K562 (cell line): ENCODE results near the gene PYROXD2. TPM values are rescaled to one million over a fixed set of nuclear protein-coding genes. Genes with fewer than 3 reads are reported as not detected.

Source experiments
- BCOR ChIP-seq: fragments of 450-650 bp; IDR thresholded peaks from 2 replicates; pipeline ENCODE4 v1.6.1; 2016
- MBD2 ChIP-seq: sonication (generic); IDR thresholded peaks from 2 replicates; pipeline ENCODE4 v1.6.1; 2016; ENCODE audit warnings: low read depth, borderline replicate concordance
- MXI1 ChIP-seq: IDR thresholded peaks from 2 replicates; pipeline ENCODE4 v1.6.1; 2011; ENCODE audit warnings: low read depth, mild to moderate bottlenecking, improper control_type of control experiment, low read length
- POLR2AphosphoS5 ChIP-seq: IDR thresholded peaks from 2 replicates; pipeline ENCODE4 v1.6.1; 2011; ENCODE audit warnings: mild to moderate bottlenecking, low read depth, low read length, moderate library complexity; ENCODE audit not compliant: control insufficient read depth, insufficient read depth
- ZNF146 ChIP-seq: IDR thresholded peaks from one replicate; pipeline ENCODE4 v1.6.1; 2018; ENCODE audit warnings: missing compliant biosample characterization; ENCODE audit not compliant: unreplicated experiment
- ZNF212 ChIP-seq: fragments of 450-650 bp; formaldehyde crosslinking; IDR thresholded peaks from 2 replicates; pipeline ENCODE4 v1.4.0; 2020; ENCODE audit warnings: mild to moderate bottlenecking
- ZNF217 ChIP-seq: sonication (generic); formaldehyde crosslinking; IDR thresholded peaks from 2 replicates; pipeline ENCODE4 v1.8.0; 2022; ENCODE audit warnings: mild to moderate bottlenecking, missing genetic modification reagents
- ZNF583 ChIP-seq: fragments of 250-450 bp; sonication (Bioruptor Pico); IDR thresholded peaks from 2 replicates; pipeline ENCODE4 v1.4.0; 2020
- polyA plus RNA-seq, 8 experiments: library from polyadenylated mRNA; depleted of rRNA in 4 of 8; stranded (reverse) in 5 of 8; unstranded in 3 of 8; fragments of >200 nt; fragmentation: Nextera tagmentation in 2 of 8; fragmentation: Illumina TruSeq in 1 of 8; extraction: Ambion mirVana in 2 of 8; extraction: Trizol in 1 of 8; gene quantifications; 2 replicates each; pipeline versions ENCODE4 v1.2.1 to v1.2.3, GENCODE V29; 2011 to 2014; ENCODE audit warnings: inconsistent platforms in 1 of 8, missing spikeins in 1 of 8
- total RNA-seq, 7 experiments: library from RNA; depleted of rRNA in 6 of 7; stranded (reverse); fragments of >200 nt in 6 of 7; fragmentation: Illumina TruSeq in 2 of 7; extraction: Trizol in 2 of 7; gene quantifications; 2 replicates each; pipeline versions ENCODE4 v1.2.1 to v1.2.3, GENCODE V29; 2011 to 2021; ENCODE audit warnings: low replicate concordance in 1 of 7
- TF ChIP-seq, protein P1 (sequence below): sonication (generic); formaldehyde crosslinking; IDR thresholded peaks from 2 replicates; pipeline ENCODE4 v1.4.0; 2020; ENCODE audit warnings: mild to moderate bottlenecking, missing genetic modification reagents
- TF ChIP-seq, protein P2 (sequence below): fragments of 150-350 bp; IDR thresholded peaks from 2 replicates; pipeline ENCODE4 v1.6.1; 2014; ENCODE audit warnings: low read depth, mild to moderate bottlenecking, low read length, borderline replicate concordance
- TF ChIP-seq, protein P3 (sequence below): IDR thresholded peaks from 2 replicates; pipeline ENCODE4 v1.6.1; 2016; ENCODE audit warnings: missing genetic modification characterization, missing compliant biosample characterization
- TF ChIP-seq, protein P4 (sequence below): IDR thresholded peaks from 3 replicates; pipeline ENCODE4 v1.6.1; 2011; ENCODE audit warnings: borderline replicate concordance, mild to moderate bottlenecking; ENCODE audit not compliant: insufficient read length, insufficient read depth
- TF ChIP-seq, protein P5 (sequence below): sonication (generic); formaldehyde crosslinking; IDR thresholded peaks from 2 replicates; pipeline ENCODE4 v1.8.1; 2023; ENCODE audit warnings: mild to moderate bottlenecking, missing genetic modification reagents, moderate library complexity
- TF ChIP-seq, protein P6 (sequence below): fragments of 450-650 bp; IDR thresholded peaks from 2 replicates; pipeline ENCODE4 v1.6.1; 2014; ENCODE audit warnings: low read depth, mild to moderate bottlenecking, moderate library complexity, borderline replicate concordance
- TF ChIP-seq, protein P7 (sequence below): sonication (generic); formaldehyde crosslinking; IDR thresholded peaks from 2 replicates; pipeline ENCODE4 v1.8.1; 2022; ENCODE audit warnings: missing genetic modification reagents

PYROXD2 gene
- total and polyA plus RNA-seq, 9 of the 15 experiments (the other 6 are each of a cell fraction or from before 2014, with no cell fraction given) = 0.14 to 1.4 (median 0.58) TPM

DNA sequence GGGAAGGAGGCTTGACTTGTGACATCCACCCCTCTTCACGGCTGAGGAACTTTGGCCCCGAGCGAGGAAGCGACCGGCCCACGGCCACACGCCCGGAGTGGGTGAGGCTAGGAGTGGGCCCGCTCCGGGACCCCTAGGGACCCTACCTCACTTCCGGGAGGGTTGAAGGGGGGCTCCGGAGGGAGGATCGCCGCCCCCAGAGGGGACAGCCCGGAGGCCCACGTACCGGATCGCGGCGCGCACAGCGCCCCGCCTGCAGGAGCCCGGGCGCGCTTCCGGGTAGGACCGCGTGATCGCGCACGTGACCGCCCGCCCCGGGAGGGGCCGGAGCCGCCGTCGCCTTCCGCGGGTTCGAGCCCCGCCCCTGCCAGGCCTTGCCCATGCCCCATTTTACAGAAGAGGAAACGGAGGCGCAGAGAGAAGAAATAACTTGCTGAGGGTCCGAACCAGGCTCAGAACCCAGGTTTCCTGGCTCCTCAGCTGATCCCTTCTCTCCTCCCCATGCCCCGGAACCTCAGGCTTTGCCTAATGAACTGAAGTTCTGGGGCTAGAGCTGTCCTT is 31.8 kb upstream of the PYROXD2 start, which contains the start of gene HPS1 (continued):
- TF ChIP-seq, protein P1, sequence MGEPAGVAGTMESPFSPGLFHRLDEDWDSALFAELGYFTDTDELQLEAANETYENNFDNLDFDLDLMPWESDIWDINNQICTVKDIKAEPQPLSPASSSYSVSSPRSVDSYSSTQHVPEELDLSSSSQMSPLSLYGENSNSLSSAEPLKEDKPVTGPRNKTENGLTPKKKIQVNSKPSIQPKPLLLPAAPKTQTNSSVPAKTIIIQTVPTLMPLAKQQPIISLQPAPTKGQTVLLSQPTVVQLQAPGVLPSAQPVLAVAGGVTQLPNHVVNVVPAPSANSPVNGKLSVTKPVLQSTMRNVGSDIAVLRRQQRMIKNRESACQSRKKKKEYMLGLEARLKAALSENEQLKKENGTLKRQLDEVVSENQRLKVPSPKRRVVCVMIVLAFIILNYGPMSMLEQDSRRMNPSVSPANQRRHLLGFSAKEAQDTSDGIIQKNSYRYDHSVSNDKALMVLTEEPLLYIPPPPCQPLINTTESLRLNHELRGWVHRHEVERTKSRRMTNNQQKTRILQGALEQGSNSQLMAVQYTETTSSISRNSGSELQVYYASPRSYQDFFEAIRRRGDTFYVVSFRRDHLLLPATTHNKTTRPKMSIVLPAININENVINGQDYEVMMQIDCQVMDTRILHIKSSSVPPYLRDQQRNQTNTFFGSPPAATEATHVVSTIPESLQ (CRISPR knock-in tag) = no peak
- TF ChIP-seq, protein P2, sequence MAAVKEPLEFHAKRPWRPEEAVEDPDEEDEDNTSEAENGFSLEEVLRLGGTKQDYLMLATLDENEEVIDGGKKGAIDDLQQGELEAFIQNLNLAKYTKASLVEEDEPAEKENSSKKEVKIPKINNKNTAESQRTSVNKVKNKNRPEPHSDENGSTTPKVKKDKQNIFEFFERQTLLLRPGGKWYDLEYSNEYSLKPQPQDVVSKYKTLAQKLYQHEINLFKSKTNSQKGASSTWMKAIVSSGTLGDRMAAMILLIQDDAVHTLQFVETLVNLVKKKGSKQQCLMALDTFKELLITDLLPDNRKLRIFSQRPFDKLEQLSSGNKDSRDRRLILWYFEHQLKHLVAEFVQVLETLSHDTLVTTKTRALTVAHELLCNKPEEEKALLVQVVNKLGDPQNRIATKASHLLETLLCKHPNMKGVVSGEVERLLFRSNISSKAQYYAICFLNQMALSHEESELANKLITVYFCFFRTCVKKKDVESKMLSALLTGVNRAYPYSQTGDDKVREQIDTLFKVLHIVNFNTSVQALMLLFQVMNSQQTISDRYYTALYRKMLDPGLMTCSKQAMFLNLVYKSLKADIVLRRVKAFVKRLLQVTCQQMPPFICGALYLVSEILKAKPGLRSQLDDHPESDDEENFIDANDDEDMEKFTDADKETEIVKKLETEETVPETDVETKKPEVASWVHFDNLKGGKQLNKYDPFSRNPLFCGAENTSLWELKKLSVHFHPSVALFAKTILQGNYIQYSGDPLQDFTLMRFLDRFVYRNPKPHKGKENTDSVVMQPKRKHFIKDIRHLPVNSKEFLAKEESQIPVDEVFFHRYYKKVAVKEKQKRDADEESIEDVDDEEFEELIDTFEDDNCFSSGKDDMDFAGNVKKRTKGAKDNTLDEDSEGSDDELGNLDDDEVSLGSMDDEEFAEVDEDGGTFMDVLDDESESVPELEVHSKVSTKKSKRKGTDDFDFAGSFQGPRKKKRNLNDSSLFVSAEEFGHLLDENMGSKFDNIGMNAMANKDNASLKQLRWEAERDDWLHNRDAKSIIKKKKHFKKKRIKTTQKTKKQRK = no peak
- TF ChIP-seq POLR2AphosphoS5 = no peak
- TF ChIP-seq, protein P3, sequence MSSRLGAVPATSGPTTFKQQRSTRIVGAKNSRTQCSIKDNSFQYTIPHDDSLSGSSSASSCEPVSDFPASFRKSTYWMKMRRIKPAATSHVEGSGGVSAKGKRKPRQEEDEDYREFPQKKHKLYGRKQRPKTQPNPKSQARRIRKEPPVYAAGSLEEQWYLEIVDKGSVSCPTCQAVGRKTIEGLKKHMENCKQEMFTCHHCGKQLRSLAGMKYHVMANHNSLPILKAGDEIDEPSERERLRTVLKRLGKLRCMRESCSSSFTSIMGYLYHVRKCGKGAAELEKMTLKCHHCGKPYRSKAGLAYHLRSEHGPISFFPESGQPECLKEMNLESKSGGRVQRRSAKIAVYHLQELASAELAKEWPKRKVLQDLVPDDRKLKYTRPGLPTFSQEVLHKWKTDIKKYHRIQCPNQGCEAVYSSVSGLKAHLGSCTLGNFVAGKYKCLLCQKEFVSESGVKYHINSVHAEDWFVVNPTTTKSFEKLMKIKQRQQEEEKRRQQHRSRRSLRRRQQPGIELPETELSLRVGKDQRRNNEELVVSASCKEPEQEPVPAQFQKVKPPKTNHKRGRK (tag) = no peak
- no peak for TF ChIP-seq MXI1
- TF ChIP-seq, protein P4, sequence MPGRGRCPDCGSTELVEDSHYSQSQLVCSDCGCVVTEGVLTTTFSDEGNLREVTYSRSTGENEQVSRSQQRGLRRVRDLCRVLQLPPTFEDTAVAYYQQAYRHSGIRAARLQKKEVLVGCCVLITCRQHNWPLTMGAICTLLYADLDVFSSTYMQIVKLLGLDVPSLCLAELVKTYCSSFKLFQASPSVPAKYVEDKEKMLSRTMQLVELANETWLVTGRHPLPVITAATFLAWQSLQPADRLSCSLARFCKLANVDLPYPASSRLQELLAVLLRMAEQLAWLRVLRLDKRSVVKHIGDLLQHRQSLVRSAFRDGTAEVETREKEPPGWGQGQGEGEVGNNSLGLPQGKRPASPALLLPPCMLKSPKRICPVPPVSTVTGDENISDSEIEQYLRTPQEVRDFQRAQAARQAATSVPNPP = no peak
- TF ChIP-seq BCOR = peak; percentile 85
- TF ChIP-seq, protein P5, sequence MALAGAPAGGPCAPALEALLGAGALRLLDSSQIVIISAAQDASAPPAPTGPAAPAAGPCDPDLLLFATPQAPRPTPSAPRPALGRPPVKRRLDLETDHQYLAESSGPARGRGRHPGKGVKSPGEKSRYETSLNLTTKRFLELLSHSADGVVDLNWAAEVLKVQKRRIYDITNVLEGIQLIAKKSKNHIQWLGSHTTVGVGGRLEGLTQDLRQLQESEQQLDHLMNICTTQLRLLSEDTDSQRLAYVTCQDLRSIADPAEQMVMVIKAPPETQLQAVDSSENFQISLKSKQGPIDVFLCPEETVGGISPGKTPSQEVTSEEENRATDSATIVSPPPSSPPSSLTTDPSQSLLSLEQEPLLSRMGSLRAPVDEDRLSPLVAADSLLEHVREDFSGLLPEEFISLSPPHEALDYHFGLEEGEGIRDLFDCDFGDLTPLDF (CRISPR knock-in tag) = no peak
- no peak for TF ChIP-seq ZNF583 (CRISPR knock-in tag)
- no peak for TF ChIP-seq ZNF146
- TF ChIP-seq, protein P6, sequence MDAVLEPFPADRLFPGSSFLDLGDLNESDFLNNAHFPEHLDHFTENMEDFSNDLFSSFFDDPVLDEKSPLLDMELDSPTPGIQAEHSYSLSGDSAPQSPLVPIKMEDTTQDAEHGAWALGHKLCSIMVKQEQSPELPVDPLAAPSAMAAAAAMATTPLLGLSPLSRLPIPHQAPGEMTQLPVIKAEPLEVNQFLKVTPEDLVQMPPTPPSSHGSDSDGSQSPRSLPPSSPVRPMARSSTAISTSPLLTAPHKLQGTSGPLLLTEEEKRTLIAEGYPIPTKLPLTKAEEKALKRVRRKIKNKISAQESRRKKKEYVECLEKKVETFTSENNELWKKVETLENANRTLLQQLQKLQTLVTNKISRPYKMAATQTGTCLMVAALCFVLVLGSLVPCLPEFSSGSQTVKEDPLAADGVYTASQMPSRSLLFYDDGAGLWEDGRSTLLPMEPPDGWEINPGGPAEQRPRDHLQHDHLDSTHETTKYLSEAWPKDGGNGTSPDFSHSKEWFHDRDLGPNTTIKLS = no peak
- TF ChIP-seq ZNF217 (CRISPR knock-in tag) = no peak
- TF ChIP-seq, protein P7, sequence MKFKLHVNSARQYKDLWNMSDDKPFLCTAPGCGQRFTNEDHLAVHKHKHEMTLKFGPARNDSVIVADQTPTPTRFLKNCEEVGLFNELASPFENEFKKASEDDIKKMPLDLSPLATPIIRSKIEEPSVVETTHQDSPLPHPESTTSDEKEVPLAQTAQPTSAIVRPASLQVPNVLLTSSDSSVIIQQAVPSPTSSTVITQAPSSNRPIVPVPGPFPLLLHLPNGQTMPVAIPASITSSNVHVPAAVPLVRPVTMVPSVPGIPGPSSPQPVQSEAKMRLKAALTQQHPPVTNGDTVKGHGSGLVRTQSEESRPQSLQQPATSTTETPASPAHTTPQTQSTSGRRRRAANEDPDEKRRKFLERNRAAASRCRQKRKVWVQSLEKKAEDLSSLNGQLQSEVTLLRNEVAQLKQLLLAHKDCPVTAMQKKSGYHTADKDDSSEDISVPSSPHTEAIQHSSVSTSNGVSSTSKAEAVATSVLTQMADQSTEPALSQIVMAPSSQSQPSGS (CRISPR knock-in tag) = no peak
- no peak for TF ChIP-seq ZNF212 (CRISPR knock-in tag)
- TF ChIP-seq MBD2 = no peak
